Measurements from ENCODE around the gene GID8. TPM values are rescaled to one million over a fixed set of nuclear protein-coding genes. Genes with fewer than 3 reads are reported as not detected.

The GID8 gene
- total and polyA plus RNA-seq, 2 of the 13 experiments (the other 11 are each of a cell fraction or from before 2014, with no cell fraction given) = 39.6 to 59.8 TPM

DNA sequence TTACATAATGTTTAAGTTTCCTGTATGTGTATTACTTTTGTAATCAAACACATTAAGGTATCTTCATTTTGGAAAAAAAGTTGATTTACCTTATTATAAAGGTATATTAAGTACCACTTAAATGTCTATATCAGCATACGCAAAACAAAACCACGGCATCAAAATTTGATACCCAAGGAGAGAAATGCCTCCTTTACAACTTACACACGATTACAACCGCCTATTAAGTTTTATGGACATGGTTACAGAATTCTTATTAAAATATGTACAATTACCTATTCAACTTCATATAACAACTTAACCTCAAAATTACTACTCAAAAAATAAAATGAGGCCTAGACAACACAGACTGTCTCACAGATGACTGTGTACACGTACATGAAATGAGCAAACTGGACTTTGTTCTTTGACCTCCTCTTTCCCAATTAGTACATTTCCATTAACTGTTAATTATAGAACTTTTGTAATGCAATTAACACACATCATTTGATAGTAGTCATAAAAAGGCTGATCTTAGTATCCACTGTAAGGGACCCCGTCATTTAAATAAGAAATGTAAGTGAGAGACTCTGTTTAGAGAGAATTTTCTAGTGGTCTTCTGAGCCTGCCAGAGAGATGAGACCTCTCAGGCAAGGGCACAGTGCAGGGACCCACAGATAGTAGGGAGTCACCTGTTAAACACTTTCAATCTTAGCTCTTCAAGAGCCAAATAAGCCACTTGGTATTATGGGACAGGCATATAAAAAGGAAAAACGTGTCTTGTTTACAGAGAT, 14.1 kb upstream of the GID8 start (continued):
- TF ChIP-seq, protein P1, sequence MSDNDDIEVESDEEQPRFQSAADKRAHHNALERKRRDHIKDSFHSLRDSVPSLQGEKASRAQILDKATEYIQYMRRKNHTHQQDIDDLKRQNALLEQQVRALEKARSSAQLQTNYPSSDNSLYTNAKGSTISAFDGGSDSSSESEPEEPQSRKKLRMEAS (IDR thresholded peaks at IDR 0.05) = peak; percentile 29; the same call in 1 of the 2 replicates
- TF ChIP-seq PITX1 (CRISPR knock-in tag; IDR thresholded peaks at IDR 0.05) (no peak), KMT2A (CRISPR knock-in tag; IDR thresholded peaks at IDR 0.05) (no peak; the same call in 1 of the 2 replicates), ZNF781 (CRISPR knock-in tag; IDR thresholded peaks at IDR 0.05; ENCODE audit: borderline replicate concordance, not compliant biosample characterization) (no peak), RBAK (CRISPR knock-in tag; IDR thresholded peaks at IDR 0.05) (no peak), SIN3B (IDR thresholded peaks at IDR 0.05; ENCODE audit: low read length) (peak; percentile 54; the same call in 1 of the 2 replicates), MIER3 (CRISPR knock-in tag; IDR thresholded peaks at IDR 0.05; ENCODE audit: borderline replicate concordance) (peak; percentile 46), CEBPG (CRISPR knock-in tag; IDR thresholded peaks at IDR 0.05) (peak; percentile 88), BORCS8-MEF2B (CRISPR knock-in tag; IDR thresholded peaks at IDR 0.05) (no peak), NCOA5 (CRISPR knock-in tag; IDR thresholded peaks at IDR 0.05) (no peak), ZNF10 (CRISPR knock-in tag; IDR thresholded peaks at IDR 0.05; ENCODE audit: borderline replicate concordance, low read depth) (no peak), HDAC6 (IDR thresholded peaks at IDR 0.05; ENCODE audit: low read depth, low read length) (no peak), TBX3 (IDR thresholded peaks at IDR 0.05; ENCODE audit: borderline replicate concordance) (peak; percentile 89), ARNTL (CRISPR knock-in tag; IDR thresholded peaks at IDR 0.05) (no peak; the same call in 1 of the 2 replicates), CREB1 (IDR thresholded peaks at IDR 0.05) (no peak), CREB1 (CRISPR knock-in tag; IDR thresholded peaks at IDR 0.05) (peak; percentile 61), GATAD1 (CRISPR knock-in tag; IDR thresholded peaks at IDR 0.05) (peak; percentile 56), ZNF441 (CRISPR knock-in tag; IDR thresholded peaks at IDR 0.05; ENCODE audit: borderline replicate concordance) (no peak), NCOR1 (IDR thresholded peaks at IDR 0.05; ENCODE audit: borderline replicate concordance, low read length) (peak; percentile 100), ZNF629 (CRISPR knock-in tag; conservative IDR thresholded peaks at IDR 0.05) (peak; percentile 46; the same call in 1 of the 2 replicates), ZNF780A (CRISPR knock-in tag; IDR thresholded peaks at IDR 0.05) (no peak), FOXA1 (IDR thresholded peaks at IDR 0.05) (no peak), FOXA1 (CRISPR knock-in tag; IDR thresholded peaks at IDR 0.05) (peak; percentile 85), ZNF788 (CRISPR knock-in tag; IDR thresholded peaks at IDR 0.05; ENCODE audit: borderline replicate concordance) (no peak)
- TF ChIP-seq, protein P2, sequence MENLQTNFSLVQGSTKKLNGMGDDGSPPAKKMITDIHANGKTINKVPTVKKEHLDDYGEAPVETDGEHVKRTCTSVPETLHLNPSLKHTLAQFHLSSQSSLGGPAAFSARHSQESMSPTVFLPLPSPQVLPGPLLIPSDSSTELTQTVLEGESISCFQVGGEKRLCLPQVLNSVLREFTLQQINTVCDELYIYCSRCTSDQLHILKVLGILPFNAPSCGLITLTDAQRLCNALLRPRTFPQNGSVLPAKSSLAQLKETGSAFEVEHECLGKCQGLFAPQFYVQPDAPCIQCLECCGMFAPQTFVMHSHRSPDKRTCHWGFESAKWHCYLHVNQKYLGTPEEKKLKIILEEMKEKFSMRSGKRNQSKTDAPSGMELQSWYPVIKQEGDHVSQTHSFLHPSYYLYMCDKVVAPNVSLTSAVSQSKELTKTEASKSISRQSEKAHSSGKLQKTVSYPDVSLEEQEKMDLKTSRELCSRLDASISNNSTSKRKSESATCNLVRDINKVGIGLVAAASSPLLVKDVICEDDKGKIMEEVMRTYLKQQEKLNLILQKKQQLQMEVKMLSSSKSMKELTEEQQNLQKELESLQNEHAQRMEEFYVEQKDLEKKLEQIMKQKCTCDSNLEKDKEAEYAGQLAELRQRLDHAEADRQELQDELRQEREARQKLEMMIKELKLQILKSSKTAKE (CRISPR knock-in tag; IDR thresholded peaks at IDR 0.05; ENCODE audit: borderline replicate concordance) = peak; percentile 49
- TF ChIP-seq, protein P3, sequence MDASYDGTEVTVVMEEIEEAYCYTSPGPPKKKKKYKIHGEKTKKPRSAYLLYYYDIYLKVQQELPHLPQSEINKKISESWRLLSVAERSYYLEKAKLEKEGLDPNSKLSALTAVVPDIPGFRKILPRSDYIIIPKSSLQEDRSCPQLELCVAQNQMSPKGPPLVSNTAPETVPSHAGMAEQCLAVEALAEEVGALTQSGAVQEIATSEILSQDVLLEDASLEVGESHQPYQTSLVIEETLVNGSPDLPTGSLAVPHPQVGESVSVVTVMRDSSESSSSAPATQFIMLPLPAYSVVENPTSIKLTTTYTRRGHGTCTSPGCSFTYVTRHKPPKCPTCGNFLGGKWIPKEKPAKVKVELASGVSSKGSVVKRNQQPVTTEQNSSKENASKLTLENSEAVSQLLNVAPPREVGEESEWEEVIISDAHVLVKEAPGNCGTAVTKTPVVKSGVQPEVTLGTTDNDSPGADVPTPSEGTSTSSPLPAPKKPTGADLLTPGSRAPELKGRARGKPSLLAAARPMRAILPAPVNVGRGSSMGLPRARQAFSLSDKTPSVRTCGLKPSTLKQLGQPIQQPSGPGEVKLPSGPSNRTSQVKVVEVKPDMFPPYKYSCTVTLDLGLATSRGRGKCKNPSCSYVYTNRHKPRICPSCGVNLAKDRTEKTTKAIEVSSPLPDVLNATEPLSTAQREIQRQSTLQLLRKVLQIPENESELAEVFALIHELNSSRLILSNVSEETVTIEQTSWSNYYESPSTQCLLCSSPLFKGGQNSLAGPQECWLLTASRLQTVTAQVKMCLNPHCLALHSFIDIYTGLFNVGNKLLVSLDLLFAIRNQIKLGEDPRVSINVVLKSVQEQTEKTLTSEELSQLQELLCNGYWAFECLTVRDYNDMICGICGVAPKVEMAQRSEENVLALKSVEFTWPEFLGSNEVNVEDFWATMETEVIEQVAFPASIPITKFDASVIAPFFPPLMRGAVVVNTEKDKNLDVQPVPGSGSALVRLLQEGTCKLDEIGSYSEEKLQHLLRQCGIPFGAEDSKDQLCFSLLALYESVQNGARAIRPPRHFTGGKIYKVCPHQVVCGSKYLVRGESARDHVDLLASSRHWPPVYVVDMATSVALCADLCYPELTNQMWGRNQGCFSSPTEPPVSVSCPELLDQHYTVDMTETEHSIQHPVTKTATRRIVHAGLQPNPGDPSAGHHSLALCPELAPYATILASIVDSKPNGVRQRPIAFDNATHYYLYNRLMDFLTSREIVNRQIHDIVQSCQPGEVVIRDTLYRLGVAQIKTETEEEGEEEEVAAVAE (CRISPR knock-in tag; IDR thresholded peaks at IDR 0.05; ENCODE audit: borderline replicate concordance) = no peak
